Vagina (tissue), 2 donors: ENCODE measurements around the gene TMEM120A.

ENCODE experiments used
- POLR2A ChIP-seq, 2 donors: fragments of 450-650 bp; IDR thresholded peaks; one replicate each; pipeline ENCODE4 v1.6.1; 2017; ENCODE audit warnings: antibody characterized with exemption in 2 of 2, mild to moderate bottlenecking in 2 of 2, moderate library complexity in 2 of 2
- POLR2AphosphoS5 ChIP-seq, 2 donors: sonication (generic); formaldehyde crosslinking; IDR thresholded peaks; one replicate each; pipeline ENCODE4 v1.9.0; 2017; ENCODE audit warnings: antibody characterized with exemption in 2 of 2, mild to moderate bottlenecking in 2 of 2, low read depth in 1 of 2; ENCODE audit not compliant: insufficient read depth in 1 of 2
- TF ChIP-seq, protein P1 (sequence below), 3 experiments: fragments of 450-650 bp in 2 of 3; fragments of 200-600 bp in 1 of 3; sonication (generic) in 1 of 3; IDR thresholded peaks; one replicate each; pipeline ENCODE4 v1.5.1; 2017 to 2019; ENCODE audit warnings: antibody characterized with exemption in 3 of 3, mild to moderate bottlenecking in 2 of 3, moderate library complexity in 2 of 3

DNA sequence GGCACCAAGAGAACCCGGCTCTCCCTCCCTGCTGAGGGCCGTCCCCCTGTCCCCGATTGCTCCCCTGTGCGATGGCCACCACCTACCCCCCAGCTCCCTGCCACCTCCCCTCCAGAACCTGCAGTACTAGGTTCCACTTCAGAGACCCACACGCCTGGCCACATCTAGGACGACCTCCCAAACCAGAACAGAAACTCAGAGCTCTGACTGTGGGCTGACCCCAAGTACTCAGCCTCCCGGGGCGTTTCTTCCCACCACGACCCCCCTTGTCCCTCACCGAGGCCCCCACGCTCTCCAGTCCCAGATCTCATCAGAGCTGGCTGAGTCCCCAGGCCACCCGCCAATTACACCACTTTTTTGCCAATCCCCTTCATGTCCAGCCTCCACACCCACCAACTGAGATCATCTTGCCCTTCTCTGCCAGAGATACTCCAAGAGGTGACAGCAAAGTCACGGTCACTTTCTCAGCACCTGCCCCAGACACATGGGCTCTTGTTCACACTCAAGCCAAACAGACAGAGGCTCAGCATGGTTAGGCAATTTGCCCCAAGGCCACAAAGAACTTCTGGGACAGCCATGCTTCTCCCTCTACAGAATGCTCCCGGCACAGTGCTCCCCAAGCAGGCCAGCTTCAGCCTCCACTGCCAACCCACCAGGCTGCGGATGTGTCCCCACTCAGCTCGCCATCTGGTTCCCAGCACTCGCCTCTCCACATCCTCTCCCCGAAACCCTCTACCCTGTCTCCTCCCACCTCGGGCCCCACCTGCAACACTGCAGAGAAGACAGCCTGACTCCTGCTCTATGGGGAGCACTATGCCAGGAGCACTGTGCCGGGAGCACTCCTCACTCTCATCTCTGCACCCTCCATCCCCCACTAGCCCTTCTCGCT lies 4.7 kb downstream of the TMEM120A start:
- TF ChIP-seq, protein P1, sequence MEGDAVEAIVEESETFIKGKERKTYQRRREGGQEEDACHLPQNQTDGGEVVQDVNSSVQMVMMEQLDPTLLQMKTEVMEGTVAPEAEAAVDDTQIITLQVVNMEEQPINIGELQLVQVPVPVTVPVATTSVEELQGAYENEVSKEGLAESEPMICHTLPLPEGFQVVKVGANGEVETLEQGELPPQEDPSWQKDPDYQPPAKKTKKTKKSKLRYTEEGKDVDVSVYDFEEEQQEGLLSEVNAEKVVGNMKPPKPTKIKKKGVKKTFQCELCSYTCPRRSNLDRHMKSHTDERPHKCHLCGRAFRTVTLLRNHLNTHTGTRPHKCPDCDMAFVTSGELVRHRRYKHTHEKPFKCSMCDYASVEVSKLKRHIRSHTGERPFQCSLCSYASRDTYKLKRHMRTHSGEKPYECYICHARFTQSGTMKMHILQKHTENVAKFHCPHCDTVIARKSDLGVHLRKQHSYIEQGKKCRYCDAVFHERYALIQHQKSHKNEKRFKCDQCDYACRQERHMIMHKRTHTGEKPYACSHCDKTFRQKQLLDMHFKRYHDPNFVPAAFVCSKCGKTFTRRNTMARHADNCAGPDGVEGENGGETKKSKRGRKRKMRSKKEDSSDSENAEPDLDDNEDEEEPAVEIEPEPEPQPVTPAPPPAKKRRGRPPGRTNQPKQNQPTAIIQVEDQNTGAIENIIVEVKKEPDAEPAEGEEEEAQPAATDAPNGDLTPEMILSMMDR (IDR thresholded peaks at IDR 0.05), result no peak
- TF ChIP-seq POLR2A (IDR thresholded peaks at IDR 0.05) (no peak), POLR2AphosphoS5 (IDR thresholded peaks at IDR 0.05; ENCODE audit: insufficient read depth in 1 of 2, low read depth in 1 of 2) (no peak)
